ENCODE results near the gene CDK19. TPM values are rescaled to one million over a fixed set of nuclear protein-coding genes. Genes with fewer than 3 reads are reported as not detected.

The CDK19 gene
- total and polyA plus RNA-seq, 12 donors = 3.5 to 59.1 (median 7.9) TPM

GRCh38 chr6:110560239-110561007 lies 254.8 kb downstream of the CDK19 start:
- H3K4me3 ChIP-seq = no peak overlapping the region
- no peak for TF ChIP-seq CTCF (IDR thresholded peaks at IDR 0.05)
- no peak for TF ChIP-seq POLR2A (IDR thresholded peaks at IDR 0.05)
- H3K9me3 ChIP-seq (replicated peaks in 1 of 3) = no peaks in the 10 kb centered on the region
- intact Hi-C loops (cut with DNase I) = no loop called here
- H3K27ac ChIP-seq = no peak overlapping the region
- 56 to 68% (median 65%) methylated on average over 6 of the region's 6 CpGs for WGBS, 4 donors
- no peaks in the 10 kb centered on the region for H3K27me3 ChIP-seq
- H3K4me1 ChIP-seq (replicated peaks in 1 of 2) = no peaks in the 10 kb centered on the region
- no peak for DNase-seq
- no peaks in the 10 kb centered on the region for H3K36me3 ChIP-seq (replicated peaks in 1 of 2)

Small RNAs within 50 kb of the gene (small RNA-seq; reads per million reads assigned to genes)
- gene RNU6-1115P (0 reads per million in 2 donors), gene RNU6-957P (0 reads per million in 2 donors), gene SNORA40C (0 reads per million in 2 donors)

Other genes with a start within 250 kb of the CDK19 start
- gene AMD1, start 59.3 kb upstream of the CDK19 start, total RNA-seq = 10 to 100 TPM; 21.3 to 64.1 (median 46.8) TPM
- gene AMD1, start 59.3 kb upstream of the CDK19 start, polyA plus RNA-seq = 10 to 100 TPM; 15.4 to 62.5 (median 19.3) TPM
- 10 to 100 TPM; 48.3 to 95.3 (median 70.2) TPM for gene GTF3C6, start 143.2 kb upstream of the CDK19 start, total RNA-seq
- gene GTF3C6, start 143.2 kb upstream of the CDK19 start, polyA plus RNA-seq = 100 to 1,000 TPM in 1 of 3 donors, 10 to 100 TPM in 2; 74.7 to 133 (median 87.2) TPM
- 10 to 100 TPM; 12.8 to 32.1 (median 24.8) TPM for gene RPF2, start 166.6 kb upstream of the CDK19 start, total RNA-seq
- 10 to 100 TPM; 33.1 to 63.3 (median 38.5) TPM for gene RPF2, start 166.6 kb upstream of the CDK19 start, polyA plus RNA-seq

All from adrenal gland (tissue), 12 donors.